GM12878 (cell line): ENCODE measurements around the gene TMEM244. TPM values are rescaled to one million over a fixed set of nuclear protein-coding genes. Genes with fewer than 3 reads are reported as not detected.

Experiments used
- ATAC-seq: fragments of 200-7000 bp; cut with Tn5 transposase; 3 replicates; pipeline ENCODE4 v1.9.1; 2020; ENCODE audit warnings: mild to moderate bottlenecking, moderate library complexity
- BruUV-seq: library from RNA; stranded (reverse); fragments of 400-500 nt; replicated peaks from 2 replicates; lab custom pipeline; 2021; lab: Mats Ljungman, UMichigan
- CTCF ChIA-PET: fragments of 300-600 bp; sonication (Branson Sonifier 250); formaldehyde crosslinking; extraction: SDS; loops from one replicate; lab custom pipeline; 2021; ENCODE audit warnings: inconsistent platforms; lab: Yijun Ruan, JAX
- POLR2A ChIA-PET: fragments of 350-600 bp; formaldehyde crosslinking; extraction: SDS; loops from one replicate; lab custom pipeline; 2021; ENCODE audit warnings: inconsistent platforms; lab: Charles Lee
- RAD21 ChIA-PET: fragments of 300-600 bp; sonication (Branson Sonifier 250); formaldehyde crosslinking; loops from one replicate; lab custom pipeline; 2023; ENCODE audit warnings: antibody characterized with exemption; ENCODE audit not compliant: unreplicated experiment; lab: Charles Lee
- SMC1A ChIA-PET: fragments of 300-600 bp; sonication (Branson Sonifier 250); formaldehyde crosslinking; loops from one replicate; lab custom pipeline; 2023; ENCODE audit not compliant: unreplicated experiment, uncharacterized antibody; lab: Charles Lee
- DNase-seq: peaks from one replicate; pipeline ENCODE4 v3.0.0-alpha.2; 2011; ENCODE audit warnings: low read depth, low spot score
- FAIRE-seq: peaks from 3 replicates; lab custom pipeline; 2011; peaks lifted over from hg19 to GRCh38; lab: Jason Lieb, UNC
- H2AFZ ChIP-seq: 2 replicates; pipeline ENCODE4 v1.6.0; 2011; ENCODE audit warnings: low read depth, low read length, control low read depth; ENCODE audit not compliant: control insufficient read depth
- H3K27ac ChIP-seq: 2 replicates; pipeline ENCODE4 v1.5.1; 2011; ENCODE audit warnings: control low read depth; ENCODE audit not compliant: control insufficient read depth, insufficient read depth
- H3K27me3 ChIP-seq, 2 experiments: replicated peaks in 1 of 2; 2 replicates each; pipeline versions ENCODE4 v1.6.0 to v1.6.1; 2011; ENCODE audit warnings: low read length in 1 of 2; ENCODE audit not compliant: control insufficient read depth in 2 of 2, insufficient read depth in 2 of 2
- H3K36me3 ChIP-seq, 2 experiments: 2 replicates each; pipeline ENCODE4 v1.5.1; 2011; ENCODE audit warnings: low read length in 1 of 2; ENCODE audit not compliant: control insufficient read depth in 2 of 2, insufficient read depth in 2 of 2
- H3K4me1 ChIP-seq: 2 replicates; pipeline ENCODE4 v1.6.1; 2011; ENCODE audit warnings: mild to moderate bottlenecking, low read length, moderate library complexity, mixed read lengths; ENCODE audit not compliant: control insufficient read depth, insufficient read depth
- H3K4me2 ChIP-seq: 2 replicates; pipeline ENCODE4 v1.6.0; 2011; ENCODE audit warnings: control low read depth; ENCODE audit not compliant: control insufficient read depth, insufficient read depth
- H3K4me3 ChIP-seq: fragments of 200-600 bp; sonication (generic); 2 replicates; pipeline ENCODE4 v1.5.1; 2016
- H3K79me2 ChIP-seq: 2 replicates; pipeline ENCODE4 v1.6.0; 2011; ENCODE audit warnings: low read length; ENCODE audit not compliant: control insufficient read depth, insufficient read depth
- H3K9ac ChIP-seq: 2 replicates; pipeline ENCODE4 v1.8.0; 2011; ENCODE audit warnings: low read length, control low read depth, mixed read lengths; ENCODE audit not compliant: control insufficient read depth, insufficient read depth
- H3K9me3 ChIP-seq: replicated peaks from 3 replicates; pipeline ENCODE4 v1.5.1; 2011; ENCODE audit warnings: mild to moderate bottlenecking, low read length; ENCODE audit not compliant: control insufficient read depth, insufficient read depth
- H4K20me1 ChIP-seq: 2 replicates; pipeline ENCODE4 v1.6.0; 2011; ENCODE audit not compliant: control insufficient read depth, insufficient read depth
- CBX3 ChIP-seq: fragments of 200-600 bp; sonication (generic); IDR thresholded peaks from 2 replicates; pipeline ENCODE4 v1.6.1; 2016; ENCODE audit warnings: low read depth, borderline replicate concordance
- CHD1 ChIP-seq: IDR thresholded peaks from 2 replicates; pipeline ENCODE4 v1.6.1; 2012; ENCODE audit warnings: low read depth, low read length, improper control_type of control experiment
- FOS ChIP-seq: IDR thresholded peaks from 3 replicates; pipeline ENCODE4 v1.6.1; 2011; ENCODE audit warnings: borderline replicate concordance; ENCODE audit not compliant: insufficient read length; ENCODE audit errors: extremely low read depth
- MXI1 ChIP-seq: fragments of 150-350 bp; IDR thresholded peaks from 2 replicates; pipeline ENCODE4 v1.6.1; 2011; ENCODE audit warnings: low read depth, mild to moderate bottlenecking, inconsistent platforms, low read length, improper control_type of control experiment
- NFYA ChIP-seq: IDR thresholded peaks from 2 replicates; pipeline ENCODE4 v1.6.1; 2011; ENCODE audit warnings: low read depth, mild to moderate bottlenecking, low read length, improper control_type of control experiment, borderline replicate concordance
- NR2C2 ChIP-seq: IDR thresholded peaks from 2 replicates; pipeline ENCODE4 v1.6.1; 2011; ENCODE audit warnings: borderline replicate concordance, low read depth; ENCODE audit not compliant: control insufficient read depth, insufficient read length
- POU2F2 ChIP-seq: IDR thresholded peaks from 3 replicates; pipeline ENCODE4 v1.6.1; 2011; ENCODE audit warnings: low read depth, mild to moderate bottlenecking, low read length, borderline replicate concordance
- RAD21 ChIP-seq: IDR thresholded peaks from 2 replicates; pipeline ENCODE4 v1.6.1; 2011; ENCODE audit warnings: mild to moderate bottlenecking, low read depth, low read length, moderate library complexity; ENCODE audit not compliant: insufficient read depth
- SMC3 ChIP-seq: IDR thresholded peaks from 2 replicates; pipeline ENCODE4 v1.6.1; 2011; ENCODE audit warnings: low read length, improper control_type of control experiment, borderline replicate concordance
- SPI1 ChIP-seq: IDR thresholded peaks from 2 replicates; pipeline ENCODE4 v1.6.1; 2011; ENCODE audit warnings: low read depth, mild to moderate bottlenecking, low read length, moderate library complexity, borderline replicate concordance; ENCODE audit not compliant: insufficient read depth
- SUPT20H ChIP-seq: IDR thresholded peaks from 2 replicates; pipeline ENCODE4 v1.6.1; 2011; ENCODE audit warnings: low read depth, mild to moderate bottlenecking, low read length, moderate library complexity, borderline replicate concordance; ENCODE audit not compliant: control insufficient read depth
- USF1 ChIP-seq: IDR thresholded peaks from 2 replicates; pipeline ENCODE4 v1.6.1; 2011; ENCODE audit warnings: borderline replicate concordance, low read depth, mild to moderate bottlenecking, moderate library complexity, mixed read lengths, low read length; ENCODE audit not compliant: insufficient read depth; ENCODE audit errors: extremely low read length
- WGBS: methylation state at CpG from one replicate; pipeline ENCODE4 v1.1.6; 2016; ENCODE audit warnings: low lambda C conversion rate; ENCODE audit not compliant: insufficient replicate concordance, insufficient coverage; ENCODE audit errors: missing lambda C conversion rate; 5-methylcytosine and 5-hydroxymethylcytosine counted together
- in situ Hi-C: fragments of 300-500 bp; cut with MboI; formaldehyde crosslinking; loops from 9 replicates; pipeline ENCODE4 v1.14.3; 2018; ENCODE audit warnings: mixed read lengths
- intact Hi-C: fragments of 100-400 bp; cut with micrococcal nuclease; formaldehyde crosslinking; loops from one replicate; pipeline ENCODE4 v1.14.2; 2022; ENCODE audit not compliant: unreplicated experiment
- polyA plus RNA-seq, 11 experiments: library from polyadenylated mRNA; depleted of rRNA in 4 of 11; unstranded in 6 of 11; stranded (reverse) in 5 of 11; fragments of >200 nt; fragmentation: Nextera tagmentation in 4 of 11; fragmentation: Illumina TruSeq in 1 of 11; extraction: Ambion mirVana in 4 of 11; extraction: Trizol in 1 of 11; gene quantifications; 1 replicate in 1 of 11; 2 replicates in 10 of 11; pipeline versions ENCODE4 v1.2.1 to v1.2.3, GENCODE V29; 2011 to 2016; ENCODE audit warnings: inconsistent platforms in 2 of 11, missing spikeins in 2 of 11, low read depth in 1 of 11
- total RNA-seq, 4 experiments: library from RNA; depleted of rRNA in 3 of 4; stranded (reverse); fragments of >200 nt in 3 of 4; fragmentation: Illumina TruSeq in 1 of 4; extraction: Trizol in 1 of 4; gene quantifications; 2 replicates each; pipeline versions ENCODE4 v1.2.1 to v1.2.3, GENCODE V29; 2013 to 2021
- TF ChIP-seq, protein P1 (sequence below): fragments of 450-650 bp; IDR thresholded peaks from 2 replicates; pipeline ENCODE4 v1.6.1; 2017; ENCODE audit warnings: borderline replicate concordance
- TF ChIP-seq, protein P2 (sequence below): fragments of 450-650 bp; IDR thresholded peaks from 2 replicates; pipeline ENCODE4 v1.6.1; 2016; ENCODE audit warnings: mild to moderate bottlenecking

Gene TMEM244
- total and polyA plus RNA-seq, 10 of the 15 experiments (the other 5 are each of a cell fraction or from before 2014, with no cell fraction given), result 0.14 TPM; not detected in 9

- TF ChIP-seq, protein P1, sequence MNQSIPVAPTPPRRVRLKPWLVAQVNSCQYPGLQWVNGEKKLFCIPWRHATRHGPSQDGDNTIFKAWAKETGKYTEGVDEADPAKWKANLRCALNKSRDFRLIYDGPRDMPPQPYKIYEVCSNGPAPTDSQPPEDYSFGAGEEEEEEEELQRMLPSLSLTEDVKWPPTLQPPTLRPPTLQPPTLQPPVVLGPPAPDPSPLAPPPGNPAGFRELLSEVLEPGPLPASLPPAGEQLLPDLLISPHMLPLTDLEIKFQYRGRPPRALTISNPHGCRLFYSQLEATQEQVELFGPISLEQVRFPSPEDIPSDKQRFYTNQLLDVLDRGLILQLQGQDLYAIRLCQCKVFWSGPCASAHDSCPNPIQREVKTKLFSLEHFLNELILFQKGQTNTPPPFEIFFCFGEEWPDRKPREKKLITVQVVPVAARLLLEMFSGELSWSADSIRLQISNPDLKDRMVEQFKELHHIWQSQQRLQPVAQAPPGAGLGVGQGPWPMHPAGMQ, result no peak
- no peak for TF ChIP-seq RAD21
- TF ChIP-seq POU2F2, result no peak
- no peak for TF ChIP-seq NFYA
- TF ChIP-seq SPI1, result no peak
- no peak for TF ChIP-seq NR2C2
- TF ChIP-seq CBX3, result no peak
- TF ChIP-seq CHD1, result no peak
- no peak for TF ChIP-seq MXI1
- no peak for TF ChIP-seq SMC3
- TF ChIP-seq FOS, result no peak
- TF ChIP-seq USF1, result no peak
- TF ChIP-seq, protein P2, sequence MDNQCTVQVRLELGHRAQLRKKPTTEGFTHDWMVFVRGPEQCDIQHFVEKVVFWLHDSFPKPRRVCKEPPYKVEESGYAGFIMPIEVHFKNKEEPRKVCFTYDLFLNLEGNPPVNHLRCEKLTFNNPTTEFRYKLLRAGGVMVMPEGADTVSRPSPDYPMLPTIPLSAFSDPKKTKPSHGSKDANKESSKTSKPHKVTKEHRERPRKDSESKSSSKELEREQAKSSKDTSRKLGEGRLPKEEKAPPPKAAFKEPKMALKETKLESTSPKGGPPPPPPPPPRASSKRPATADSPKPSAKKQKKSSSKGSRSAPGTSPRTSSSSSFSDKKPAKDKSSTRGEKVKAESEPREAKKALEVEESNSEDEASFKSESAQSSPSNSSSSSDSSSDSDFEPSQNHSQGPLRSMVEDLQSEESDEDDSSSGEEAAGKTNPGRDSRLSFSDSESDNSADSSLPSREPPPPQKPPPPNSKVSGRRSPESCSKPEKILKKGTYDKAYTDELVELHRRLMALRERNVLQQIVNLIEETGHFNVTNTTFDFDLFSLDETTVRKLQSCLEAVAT, result no peak
- no peak for TF ChIP-seq SUPT20H
- H3K9me3 ChIP-seq, result no peaks in the 10 kb centered on the region
- no peak overlapping the region for H3K4me3 ChIP-seq
- DNase-seq (no peak), FAIRE-seq (no peak), ATAC-seq (no peak)
- in situ Hi-C loops (no loop called here), intact Hi-C loops (no loop called here)
- CTCF ChIA-PET, result interaction anchor here (2.0 kb wide), 1 partner anchor 13 kb away, joined by 9 read pairs; no protein-coding TSS in a partner anchor
- no peaks in the 10 kb centered on the region for H3K4me1 ChIP-seq
- no TSS peak for BruUV-seq
- no peaks in the 10 kb centered on the region for H3K79me2 ChIP-seq
- H4K20me1 ChIP-seq, result no peaks in the 10 kb centered on the region
- WGBS, result 91% methylated on average over 2 of the region's 2 CpGs
- peaks cover 0 to under 1% of the 10 kb centered on the region in 2 experiments; a peak in 2 of 4 replicates for H3K27me3 ChIP-seq
- no peaks in the 10 kb centered on the region for H3K36me3 ChIP-seq
- SMC1A ChIA-PET, result interaction anchor here (1.4 kb wide), 1 partner anchor 13 kb away, joined by 4 read pairs; no protein-coding TSS in a partner anchor
- POLR2A ChIA-PET, result interaction anchor here (0.7 kb wide), 1 partner anchor 13 kb away, joined by 3 read pairs; no protein-coding TSS in a partner anchor
- H3K27ac ChIP-seq, result no peak overlapping the region
- no peak overlapping the region for H2AFZ ChIP-seq
- no peak overlapping the region for H3K9ac ChIP-seq
- RAD21 ChIA-PET, result no interaction called here
- no peak overlapping the region for H3K4me2 ChIP-seq
These were observed 73.3 kb downstream of the TMEM244 start for GRCh38 chr6:129787816-129788215.
